GM12892 (cell line): ENCODE measurements around the gene SELENOM.

ENCODE experiments used
- POLR2A ChIP-seq: IDR thresholded peaks from 2 replicates; pipeline ENCODE4 v1.6.1; 2011; ENCODE audit warnings: low read depth, low read length, control low read depth
- POLR2AphosphoS5 ChIP-seq: IDR thresholded peaks from 2 replicates; pipeline ENCODE4 v1.6.1; 2011; ENCODE audit warnings: low read depth, low read length, control low read depth

DNA sequence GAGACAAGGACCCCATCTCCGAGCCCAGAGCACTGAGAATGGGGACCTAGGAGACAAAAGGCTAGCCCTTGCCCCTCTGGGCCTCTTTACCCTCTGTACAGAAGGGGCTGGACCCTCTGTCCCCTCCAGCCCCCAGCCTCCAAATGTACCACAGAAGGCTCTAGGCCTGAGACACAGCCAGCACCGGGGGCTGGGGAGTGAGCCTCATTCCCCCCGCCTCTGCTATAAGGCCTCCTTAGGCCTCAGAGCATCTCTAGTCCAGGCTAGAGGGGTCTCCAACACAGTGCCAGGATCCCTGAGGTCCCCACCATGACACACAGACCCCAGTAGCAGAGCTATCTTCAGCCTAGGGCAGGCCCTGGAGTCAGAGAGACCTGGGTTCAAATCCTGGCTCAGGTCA, 21.4 kb downstream of the SELENOM start:
- TF ChIP-seq POLR2A (no peak), POLR2AphosphoS5 (no peak)
